MCF 10A (cell line): ENCODE results near the gene FOXD4. TPM values are rescaled to one million over a fixed set of nuclear protein-coding genes. Genes with fewer than 3 reads are reported as not detected.
"Not testable (repeated sequence)": the region's sequence is repeated elsewhere in the genome, so short reads cannot be mapped to it uniquely, and the experiment has no call there.

Experiments
- BruUV-seq: library from RNA; stranded (reverse); fragments of 400-500 nt; replicated peaks from 2 replicates; lab custom pipeline; 2021; lab: Mats Ljungman, UMichigan
- CTCF ChIA-PET: fragments of 300-600 bp; sonication (Branson Sonifier 250); formaldehyde crosslinking; extraction: SDS; loops from one replicate; lab custom pipeline; 2021; ENCODE audit warnings: antibody characterized with exemption, inconsistent platforms; lab: Yijun Ruan, JAX
- POLR2A ChIA-PET: fragments of 300-600, 350-650 bp; sonication (Branson Sonifier 250); formaldehyde crosslinking; extraction: SDS; loops from one replicate; lab custom pipeline; 2020; ENCODE audit warnings: antibody characterized with exemption, inconsistent platforms; lab: Yijun Ruan, JAX
- DNase-seq: peaks from one replicate; pipeline ENCODE4 v3.0.0-alpha.2; 2018; ENCODE audit not compliant: unreplicated experiment
- H3K27ac Mint-ChIP-seq: one replicate; pipeline ENCODE4 v1.8.0; 2022; ENCODE audit warnings: mild to moderate bottlenecking, low read depth, mixed read lengths; ENCODE audit not compliant: unreplicated experiment
- H3K27me3 Mint-ChIP-seq: one replicate; pipeline ENCODE4 v1.8.0; 2022; ENCODE audit warnings: mixed read lengths; ENCODE audit not compliant: insufficient read depth, unreplicated experiment
- H3K36me3 Mint-ChIP-seq: one replicate; pipeline ENCODE4 v1.8.0; 2022; ENCODE audit warnings: mild to moderate bottlenecking, moderate library complexity, mixed read lengths; ENCODE audit not compliant: insufficient read depth, unreplicated experiment
- H3K4me1 Mint-ChIP-seq: one replicate; pipeline ENCODE4 v1.8.0; 2022; ENCODE audit warnings: mixed read lengths; ENCODE audit not compliant: insufficient read depth, unreplicated experiment
- H3K4me3 Mint-ChIP-seq: one replicate; pipeline ENCODE4 v1.8.0; 2022; ENCODE audit warnings: mild to moderate bottlenecking, moderate library complexity, mixed read lengths; ENCODE audit not compliant: unreplicated experiment
- H3K9me3 Mint-ChIP-seq: one replicate; pipeline ENCODE4 v1.8.0; 2022; ENCODE audit warnings: mixed read lengths; ENCODE audit not compliant: unreplicated experiment
- intact Hi-C: fragments of 100-400 bp; cut with micrococcal nuclease; formaldehyde crosslinking; loops from 2 replicates; pipeline ENCODE4 v1.14.1; 2022
- total RNA-seq: library from RNA; stranded (reverse); gene quantifications from 2 replicates; pipeline ENCODE4 v1.2.3, GENCODE V29; 2022

FOXD4 gene
- total RNA-seq, 1 experiment from 2014 or later, result 2.1 TPM

DNA sequence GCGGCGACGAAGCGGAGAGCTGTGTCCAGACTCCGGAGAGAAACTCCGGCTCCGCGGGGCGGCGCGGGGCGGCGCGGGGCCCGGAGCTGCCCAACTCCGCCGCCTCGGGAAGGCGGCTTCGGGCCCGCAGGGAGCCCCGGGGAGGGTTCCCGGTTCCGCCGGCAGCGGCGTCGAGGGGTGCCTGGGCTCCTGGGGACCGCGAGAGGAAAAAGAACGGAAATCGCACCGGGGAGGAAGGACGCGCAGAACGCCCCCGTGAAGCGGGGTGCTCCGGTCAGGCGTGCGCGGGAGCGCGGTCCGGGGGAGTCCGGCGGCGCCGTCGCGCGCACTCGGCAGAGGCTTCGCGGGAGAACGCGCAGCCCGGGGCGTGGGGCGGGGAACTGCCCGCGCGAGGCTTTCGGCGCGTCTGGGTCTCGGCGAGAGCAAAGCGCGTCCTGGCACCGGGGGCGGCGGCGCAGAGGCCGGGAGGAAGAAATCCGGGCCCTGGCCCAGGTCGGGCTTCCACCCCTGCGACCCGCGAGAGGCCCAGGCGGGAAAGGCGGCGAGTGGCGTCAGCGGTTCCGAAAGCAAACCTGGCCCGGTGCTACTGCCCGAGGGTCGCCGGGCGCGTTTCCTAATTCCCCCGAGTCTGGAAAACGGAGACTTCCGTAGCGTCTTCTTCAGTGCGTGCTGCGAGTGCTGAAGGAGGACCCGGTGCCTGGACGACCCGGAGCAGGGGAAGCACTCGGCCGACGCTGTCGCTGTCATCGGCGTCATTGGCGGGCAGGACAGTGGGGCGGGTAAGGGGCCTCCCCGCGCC lies 4.5 kb downstream of the FOXD4 start:
- peaks cover 12% of the 10 kb centered on the region for H3K4me1 Mint-ChIP-seq
- intact Hi-C loops, H3K9me3 Mint-ChIP-seq, POLR2A ChIA-PET, H3K27ac Mint-ChIP-seq, CTCF ChIA-PET, H3K36me3 Mint-ChIP-seq, BruUV-seq, H3K4me3 Mint-ChIP-seq, DNase-seq: not testable (repeated sequence)
- peaks cover 29% of the 10 kb centered on the region for H3K27me3 Mint-ChIP-seq

DNA sequence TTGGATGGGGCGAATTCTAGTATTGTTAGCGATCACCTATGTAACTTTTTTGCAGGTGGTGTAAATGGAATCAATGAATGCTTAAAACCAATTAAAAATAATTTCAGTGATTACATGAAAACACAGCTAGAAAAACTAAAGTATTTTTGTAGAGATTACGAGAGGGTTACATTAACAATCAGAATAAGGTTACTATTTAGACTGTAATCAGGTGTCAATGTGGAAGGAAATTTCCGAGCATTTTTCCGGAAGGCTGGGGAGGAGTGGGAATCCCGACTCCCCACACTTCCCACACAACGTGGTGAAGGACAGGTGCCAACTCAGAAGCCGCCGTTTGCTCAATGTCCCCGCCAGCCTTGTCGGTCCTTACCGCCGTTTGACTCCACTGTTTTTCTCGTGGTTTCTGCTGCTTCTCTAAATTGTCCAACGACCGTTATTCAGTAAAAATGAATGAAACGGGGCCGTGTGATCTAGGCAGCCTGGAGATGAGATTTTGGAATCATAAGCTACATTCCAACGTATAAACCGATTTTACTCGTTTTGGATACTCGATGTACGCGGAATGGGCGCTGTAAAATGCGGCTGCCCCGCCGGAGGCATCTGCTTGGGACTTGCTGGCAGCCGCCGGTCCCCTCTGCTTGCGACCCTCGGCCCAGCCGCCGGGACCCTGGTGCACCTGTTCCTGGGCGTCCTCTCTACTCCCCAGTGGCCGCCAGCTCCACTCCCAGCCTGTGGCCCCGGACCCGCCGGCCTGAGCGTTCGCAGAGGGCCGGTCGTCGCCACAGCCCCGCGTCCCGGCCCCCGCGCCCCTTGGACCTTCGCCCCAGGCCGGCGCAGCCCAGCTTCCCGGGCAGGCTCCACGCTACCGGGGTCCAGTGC lies 5.4 kb downstream of the FOXD4 start:
- H3K27ac Mint-ChIP-seq, H3K9me3 Mint-ChIP-seq, DNase-seq, H3K4me3 Mint-ChIP-seq, BruUV-seq, POLR2A ChIA-PET, intact Hi-C loops, CTCF ChIA-PET, H3K36me3 Mint-ChIP-seq: not testable (repeated sequence)
- H3K4me1 Mint-ChIP-seq, result peaks cover 12% of the 10 kb centered on the region
- H3K27me3 Mint-ChIP-seq, result peaks cover 33% of the 10 kb centered on the region

DNA sequence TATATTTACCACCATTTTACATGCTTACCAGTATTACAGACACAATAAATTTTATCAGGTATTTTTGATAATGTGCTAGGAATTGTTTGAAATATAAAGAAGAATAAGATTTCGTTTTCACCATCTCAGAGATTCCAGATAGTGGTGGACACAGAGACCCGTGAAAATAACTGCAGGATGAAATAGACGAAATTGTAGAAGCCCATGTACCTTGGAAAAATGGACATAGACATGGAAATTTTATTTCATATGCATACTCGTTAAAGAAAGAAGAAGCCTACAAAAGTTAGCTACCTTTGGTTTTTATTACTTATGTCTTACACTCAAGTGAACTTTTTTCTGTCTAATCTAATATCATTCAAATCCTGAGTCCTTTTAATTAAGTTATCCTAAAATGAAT lies 7.5 kb downstream of the FOXD4 start:
- Mint-ChIP-seq H3K27me3 (peaks cover 50% of the 10 kb centered on the region), H3K4me1 (peaks cover 12% of the 10 kb centered on the region)
- BruUV-seq, CTCF ChIA-PET, POLR2A ChIA-PET, DNase-seq, H3K36me3 Mint-ChIP-seq, H3K9me3 Mint-ChIP-seq, H3K27ac Mint-ChIP-seq, H3K4me3 Mint-ChIP-seq, intact Hi-C loops: not testable (repeated sequence)

DNA sequence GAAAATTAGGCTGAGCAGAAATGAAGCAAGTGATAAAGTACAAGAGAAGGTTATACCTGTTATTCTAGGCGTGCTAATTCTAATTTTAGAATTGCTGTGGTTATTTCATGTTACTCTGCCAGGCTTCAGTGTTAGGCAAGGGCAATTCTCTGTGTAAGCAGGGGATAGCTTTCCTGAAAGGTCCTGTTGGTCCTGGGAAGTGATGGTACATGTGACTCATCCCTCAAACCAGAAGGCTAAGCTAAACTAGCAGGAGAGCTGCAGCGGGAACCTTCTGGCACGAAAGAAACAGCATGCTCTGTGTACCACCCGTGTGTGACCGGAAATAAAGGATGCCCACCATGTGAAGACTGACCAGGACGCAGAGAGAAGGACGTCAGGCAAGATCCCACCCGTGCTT lies 8.7 kb downstream of the FOXD4 start:
- H3K9me3 Mint-ChIP-seq, H3K27ac Mint-ChIP-seq, POLR2A ChIA-PET, CTCF ChIA-PET, BruUV-seq, intact Hi-C loops, H3K4me3 Mint-ChIP-seq, H3K36me3 Mint-ChIP-seq, H3K4me1 Mint-ChIP-seq: not testable (repeated sequence)
- DNase-seq, result peak; percentile 35
- H3K27me3 Mint-ChIP-seq, result peaks cover 40% of the 10 kb centered on the region

GRCh38 chr9:108742-109495 lies 9.3 kb downstream of the FOXD4 start:
- BruUV-seq, intact Hi-C loops, H3K36me3 Mint-ChIP-seq, POLR2A ChIA-PET, CTCF ChIA-PET, H3K27ac Mint-ChIP-seq, DNase-seq, H3K9me3 Mint-ChIP-seq, H3K4me1 Mint-ChIP-seq, H3K4me3 Mint-ChIP-seq: not testable (repeated sequence)
- peaks cover 36% of the 10 kb centered on the region for H3K27me3 Mint-ChIP-seq

DNA sequence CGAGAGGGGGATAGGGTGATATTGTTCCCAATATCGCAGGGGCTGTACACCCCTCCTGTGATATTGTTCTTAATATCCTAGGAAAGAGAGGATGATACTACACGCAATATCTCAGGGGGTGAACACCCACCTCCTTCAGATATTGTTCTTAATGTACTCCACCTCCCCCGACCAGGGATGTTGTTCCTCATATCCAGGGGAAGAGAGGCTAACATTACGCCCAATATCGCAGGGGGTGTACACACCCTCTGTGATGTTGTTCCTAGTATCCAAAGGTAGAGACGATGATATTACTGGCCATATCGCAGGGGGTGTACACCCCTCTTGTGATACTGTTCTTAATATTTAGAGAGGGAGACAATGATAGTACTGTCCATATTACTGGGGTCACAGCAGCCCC lies 12.2 kb downstream of the FOXD4 start:
- DNase-seq, POLR2A ChIA-PET, H3K4me3 Mint-ChIP-seq, CTCF ChIA-PET, intact Hi-C loops, H3K36me3 Mint-ChIP-seq, H3K27ac Mint-ChIP-seq, BruUV-seq, H3K9me3 Mint-ChIP-seq, H3K4me1 Mint-ChIP-seq: not testable (repeated sequence)
- H3K27me3 Mint-ChIP-seq, result peaks cover 36% of the 10 kb centered on the region

GRCh38 chr9:100430-100829 lies 17.8 kb downstream of the FOXD4 start:
- DNase-seq, H3K9me3 Mint-ChIP-seq, BruUV-seq, POLR2A ChIA-PET, CTCF ChIA-PET, H3K27ac Mint-ChIP-seq, H3K4me3 Mint-ChIP-seq, H3K4me1 Mint-ChIP-seq, H3K27me3 Mint-ChIP-seq, intact Hi-C loops, H3K36me3 Mint-ChIP-seq: not testable (repeated sequence)

- DNase-seq, BruUV-seq, H3K27me3 Mint-ChIP-seq, H3K36me3 Mint-ChIP-seq, CTCF ChIA-PET, H3K27ac Mint-ChIP-seq, intact Hi-C loops, H3K9me3 Mint-ChIP-seq, H3K4me1 Mint-ChIP-seq, H3K4me3 Mint-ChIP-seq, POLR2A ChIA-PET: not testable (repeated sequence)
Measured at GRCh38 chr9:99867-100266, 18.4 kb downstream of the FOXD4 start.
